LNCaP clone FGC (cell line): ENCODE data around the gene BTBD17.

Source experiments
- DNase-seq: peaks from one replicate; pipeline ENCODE4 v3.0.0-alpha.2; 2011; ENCODE audit warnings: low read depth
- H3K4me3 ChIP-seq: 2 replicates; pipeline ENCODE4 v1.5.1; 2011; ENCODE audit warnings: mild to moderate bottlenecking, low read depth, low read length, control low read depth
- TF ChIP-seq, protein P1 (sequence below): IDR thresholded peaks from 2 replicates; pipeline ENCODE4 v1.5.1; 2012; ENCODE audit warnings: mild to moderate bottlenecking; ENCODE audit not compliant: control insufficient read depth, insufficient read depth; ENCODE audit errors: extremely low read depth

BTBD17 gene

DNA sequence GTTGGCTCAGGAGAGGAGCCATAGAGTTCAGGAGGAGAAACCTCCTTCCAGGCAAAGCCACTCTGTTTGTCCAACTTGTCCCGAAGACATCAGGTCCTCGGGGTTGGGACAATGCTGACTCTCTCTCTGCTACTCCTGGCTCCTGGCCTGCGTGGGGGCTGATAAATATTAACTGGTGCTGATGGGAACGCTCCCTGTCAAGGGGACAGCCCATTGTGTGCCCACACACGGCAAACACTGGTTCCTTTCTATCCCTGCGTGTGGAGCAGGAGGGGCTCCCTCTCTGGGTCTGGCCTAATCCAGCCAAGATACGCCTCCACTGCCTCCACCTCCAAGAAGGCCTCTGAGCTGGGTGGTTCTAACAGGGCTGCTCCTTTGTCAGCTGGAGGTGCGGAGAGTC is 31.2 kb downstream of the BTBD17 start:
- no peak for DNase-seq
- TF ChIP-seq, protein P1, sequence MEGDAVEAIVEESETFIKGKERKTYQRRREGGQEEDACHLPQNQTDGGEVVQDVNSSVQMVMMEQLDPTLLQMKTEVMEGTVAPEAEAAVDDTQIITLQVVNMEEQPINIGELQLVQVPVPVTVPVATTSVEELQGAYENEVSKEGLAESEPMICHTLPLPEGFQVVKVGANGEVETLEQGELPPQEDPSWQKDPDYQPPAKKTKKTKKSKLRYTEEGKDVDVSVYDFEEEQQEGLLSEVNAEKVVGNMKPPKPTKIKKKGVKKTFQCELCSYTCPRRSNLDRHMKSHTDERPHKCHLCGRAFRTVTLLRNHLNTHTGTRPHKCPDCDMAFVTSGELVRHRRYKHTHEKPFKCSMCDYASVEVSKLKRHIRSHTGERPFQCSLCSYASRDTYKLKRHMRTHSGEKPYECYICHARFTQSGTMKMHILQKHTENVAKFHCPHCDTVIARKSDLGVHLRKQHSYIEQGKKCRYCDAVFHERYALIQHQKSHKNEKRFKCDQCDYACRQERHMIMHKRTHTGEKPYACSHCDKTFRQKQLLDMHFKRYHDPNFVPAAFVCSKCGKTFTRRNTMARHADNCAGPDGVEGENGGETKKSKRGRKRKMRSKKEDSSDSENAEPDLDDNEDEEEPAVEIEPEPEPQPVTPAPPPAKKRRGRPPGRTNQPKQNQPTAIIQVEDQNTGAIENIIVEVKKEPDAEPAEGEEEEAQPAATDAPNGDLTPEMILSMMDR, result no peak
- no peak overlapping the region for H3K4me3 ChIP-seq

DNA sequence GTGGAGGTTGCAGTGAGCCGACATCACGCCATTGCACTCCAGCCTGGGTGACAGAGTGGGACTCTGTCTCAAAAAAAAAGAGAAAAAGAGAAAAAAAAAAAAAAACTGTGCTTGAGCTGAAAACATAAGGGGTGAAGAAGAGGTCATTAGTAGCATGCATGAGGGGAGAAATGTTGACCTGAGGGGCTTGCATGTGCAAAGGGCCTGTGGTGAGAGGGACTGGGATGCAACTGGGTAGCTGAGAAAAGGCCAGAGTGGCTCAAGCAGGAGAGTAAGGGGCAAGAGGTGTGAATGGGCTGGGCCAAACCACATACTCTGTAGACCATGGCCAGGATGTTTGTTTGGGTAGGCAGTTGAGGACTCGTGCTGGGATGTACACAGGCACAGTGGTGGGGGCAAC is 32.3 kb downstream of the BTBD17 start:
- TF ChIP-seq, protein P1, result no peak
- DNase-seq, result no peak
- H3K4me3 ChIP-seq, result no peak overlapping the region

GRCh38 chr17:74328487-74328886 is 33.2 kb downstream of the BTBD17 start:
- no peak overlapping the region for H3K4me3 ChIP-seq
- no peak for DNase-seq
- TF ChIP-seq, protein P1, result no peak

DNA sequence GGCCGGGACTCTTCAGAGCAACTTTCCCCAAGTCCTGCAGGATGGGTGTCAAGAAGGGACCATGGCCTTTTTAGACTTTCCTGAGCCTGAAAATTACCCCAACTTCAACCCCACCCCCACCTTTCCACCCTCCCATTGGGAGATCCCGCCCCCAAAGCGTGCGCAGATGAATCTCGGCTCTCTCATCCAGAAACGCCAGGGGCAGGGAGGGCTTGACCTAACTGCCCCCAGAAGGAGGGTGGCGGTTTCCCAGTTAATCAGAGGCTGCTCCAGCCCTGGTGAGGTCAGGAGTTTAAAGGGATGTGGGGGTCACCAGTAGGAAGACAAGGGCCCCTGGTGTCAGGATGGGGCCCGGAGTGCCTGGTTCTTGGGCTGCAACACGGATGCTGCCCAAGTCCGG is 35.2 kb downstream of the BTBD17 start:
- H3K4me3 ChIP-seq, result no peak overlapping the region
- TF ChIP-seq, protein P1, result no peak
- DNase-seq, result no peak

- DNase-seq, result no peak
- TF ChIP-seq, protein P1, result no peak
- H3K4me3 ChIP-seq, result no peak within 1 kb of the TSS
Observed at GRCh38 chr17:74325743-74326379, 35.8 kb downstream of the BTBD17 start, which contains the start of gene KIF19. KIF19 (plus strand) TSS chr17:74326226; CDS start chr17:74326350, 124 bp downstream.

DNA sequence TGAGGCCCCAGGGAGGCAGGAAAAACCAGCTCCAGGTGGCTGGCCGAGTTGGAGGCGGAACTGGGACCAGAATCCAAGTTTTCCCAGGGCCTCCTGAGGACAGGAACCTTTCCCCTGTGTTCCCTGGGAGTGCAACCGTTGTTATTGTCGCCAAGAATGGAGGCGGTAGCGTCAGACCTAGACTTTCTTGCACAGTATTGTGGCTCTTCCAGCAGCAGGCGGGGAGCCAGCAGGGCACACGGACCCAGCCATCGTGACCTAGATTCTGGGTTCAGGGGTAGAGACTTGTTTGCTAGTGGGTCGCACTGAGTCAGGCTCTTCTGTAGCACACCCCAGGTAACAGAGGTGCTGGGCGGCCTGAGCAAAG is 36.3 kb downstream of the BTBD17 start:
- no peak for DNase-seq
- H3K4me3 ChIP-seq, result no peak overlapping the region
- TF ChIP-seq, protein P1, result no peak

DNA sequence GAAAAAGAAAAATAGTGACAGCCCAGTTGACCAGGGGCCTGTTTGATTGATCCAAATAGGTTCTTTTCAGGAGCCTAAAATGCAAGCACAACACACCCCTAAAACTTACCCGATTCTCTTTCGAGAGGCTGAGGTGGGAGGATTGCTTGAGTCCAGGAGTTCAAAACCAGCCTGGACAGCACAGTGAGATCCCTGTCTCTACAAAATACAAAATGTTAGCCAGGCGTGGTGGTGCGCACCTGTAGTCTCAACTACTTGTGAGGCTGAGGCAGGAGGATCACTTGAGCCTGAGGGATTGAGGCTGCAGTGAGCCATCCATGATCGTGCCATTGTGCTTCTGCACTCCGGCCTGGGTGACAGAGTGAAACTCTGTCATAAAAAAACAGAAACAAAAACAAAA is 37.1 kb downstream of the BTBD17 start:
- no peak overlapping the region for H3K4me3 ChIP-seq
- TF ChIP-seq, protein P1, result no peak
- DNase-seq, result no peak
